BE2C (cell line): ENCODE data around the gene SCN1B.

Source experiments
- DNase-seq: peaks from one replicate; pipeline ENCODE4 v3.0.0-alpha.2; 2020
- H3K27me3 ChIP-seq: fragments of 250-450 bp; sonication (Bioruptor Pico); 2 replicates; pipeline ENCODE4 v1.5.1; 2020; ENCODE audit warnings: mild to moderate bottlenecking
- H3K36me3 ChIP-seq: fragments of 250-450 bp; sonication (Bioruptor Pico); 2 replicates; pipeline ENCODE4 v1.5.1; 2020; ENCODE audit warnings: mild to moderate bottlenecking
- H3K4me1 ChIP-seq: fragments of 250-450 bp; sonication (Bioruptor Pico); 2 replicates; pipeline ENCODE4 v1.5.1; 2020
- H3K4me3 ChIP-seq: 2 replicates; pipeline ENCODE4 v1.5.1; 2011; ENCODE audit warnings: low read depth, low read length
- H3K9me3 ChIP-seq: fragments of 250-450 bp; sonication (Bioruptor Pico); 2 replicates; pipeline ENCODE4 v1.5.1; 2020
- CTCF ChIP-seq: IDR thresholded peaks from 2 replicates; pipeline ENCODE4 v1.5.1; 2012; ENCODE audit warnings: mild to moderate bottlenecking, low read depth, low read length

SCN1B gene

GRCh38 chr19:35083691-35084508, 53.6 kb downstream of the SCN1B start:
- Histone ChIP-seq H3K4me3 (no peak overlapping the region), H3K9me3 (no peaks in the 10 kb centered on the region), H3K4me1 (no peaks in the 10 kb centered on the region), H3K27me3 (no peaks in the 10 kb centered on the region), H3K36me3 (no peaks in the 10 kb centered on the region)
- no peak for DNase-seq
- no peak for TF ChIP-seq CTCF

- TF ChIP-seq CTCF, result no peak
- H3K27me3 ChIP-seq, result no peaks in the 10 kb centered on the region
- no peaks in the 10 kb centered on the region for H3K9me3 ChIP-seq
- no peaks in the 10 kb centered on the region for H3K4me1 ChIP-seq
- no peaks in the 10 kb centered on the region for H3K36me3 ChIP-seq
- DNase-seq, result no peak
- H3K4me3 ChIP-seq, result no peak overlapping the region
Measured at GRCh38 chr19:35084509-35084762, 54.2 kb downstream of the SCN1B start.

- Histone ChIP-seq H3K27me3 (no peaks in the 10 kb centered on the region), H3K4me1 (no peaks in the 10 kb centered on the region; the same call in 1 of the 2 replicates), H3K9me3 (no peaks in the 10 kb centered on the region), H3K4me3 (no peak overlapping the region), H3K36me3 (no peaks in the 10 kb centered on the region)
- DNase-seq, result no peak
- no peak for TF ChIP-seq CTCF
Measured at GRCh38 chr19:35085947-35086346, 55.7 kb downstream of the SCN1B start.

GRCh38 chr19:35086455-35086854, 56.2 kb downstream of the SCN1B start:
- TF ChIP-seq CTCF, result no peak
- H3K4me3 ChIP-seq, result no peak overlapping the region

GRCh38 chr19:35087393-35087792, 57.1 kb downstream of the SCN1B start:
- Histone ChIP-seq H3K9me3 (no peaks in the 10 kb centered on the region), H3K27me3 (no peaks in the 10 kb centered on the region), H3K4me1 (no peaks in the 10 kb centered on the region; the same call in 1 of the 2 replicates), H3K36me3 (no peaks in the 10 kb centered on the region), H3K4me3 (no peak overlapping the region)
- TF ChIP-seq CTCF, result no peak
- no peak for DNase-seq

More at GRCh38 chr19:35086455-35086854, 56.2 kb downstream of the SCN1B start:
- no peak for DNase-seq
- no peaks in the 10 kb centered on the region; the same call in 1 of the 2 replicates for H3K4me1 ChIP-seq
- no peaks in the 10 kb centered on the region for H3K36me3 ChIP-seq
- H3K9me3 ChIP-seq, result no peaks in the 10 kb centered on the region
- no peaks in the 10 kb centered on the region for H3K27me3 ChIP-seq

- DNase-seq, result no peak
- Histone ChIP-seq H3K4me1 (peaks cover 5% of the 10 kb centered on the region; the same call in 1 of the 2 replicates), H3K9me3 (no peaks in the 10 kb centered on the region), H3K36me3 (no peaks in the 10 kb centered on the region), H3K4me3 (no peak overlapping the region), H3K27me3 (no peaks in the 10 kb centered on the region)
- no peak for TF ChIP-seq CTCF
Measured at GRCh38 chr19:35088131-35088913, 58.1 kb downstream of the SCN1B start.
